ENCODE results near the gene ZBTB20. TPM values are rescaled to one million over a fixed set of nuclear protein-coding genes. Genes with fewer than 3 reads are reported as not detected.

Gene ZBTB20
- total RNA-seq, 1 donor from 2014 or later, result 61.0 TPM

- Histone ChIP-seq H3K4me1 (no peaks in the 10 kb centered on the region), H3K27ac (no peak overlapping the region), H3K27me3 (no peaks in the 10 kb centered on the region), H3K36me3 (no peaks in the 10 kb centered on the region), H3K9me3 (no peaks in the 10 kb centered on the region), H3K4me3 (no peak overlapping the region)
- intact Hi-C loops (cut with DNase I), result no loop called here
- no peak for DNase-seq
- peak; percentile 66 for ATAC-seq
- TF ChIP-seq CTCF (IDR thresholded peaks at IDR 0.05), result peak; percentile 68
Measured at GRCh38 chr3:115040673-115041286, 106.3 kb downstream of the ZBTB20 start.

- TF ChIP-seq CTCF (IDR thresholded peaks at IDR 0.05), result no peak
- DNase-seq, result no peak
- ATAC-seq, result no peak
- Histone ChIP-seq H3K27ac (no peak overlapping the region), H3K4me3 (no peak overlapping the region), H3K4me1 (no peaks in the 10 kb centered on the region), H3K36me3 (no peaks in the 10 kb centered on the region), H3K27me3 (no peaks in the 10 kb centered on the region), H3K9me3 (no peaks in the 10 kb centered on the region)
- intact Hi-C loops (cut with DNase I), result no loop called here
Measured at GRCh38 chr3:115040246-115040645, 106.8 kb downstream of the ZBTB20 start.

- Histone ChIP-seq H3K27ac (no peak overlapping the region), H3K27me3 (no peaks in the 10 kb centered on the region), H3K4me3 (no peak overlapping the region), H3K36me3 (no peaks in the 10 kb centered on the region), H3K4me1 (no peaks in the 10 kb centered on the region), H3K9me3 (peaks cover 7% of the 10 kb centered on the region)
- DNase-seq (no peak), ATAC-seq (no peak)
- intact Hi-C loops (cut with DNase I), result no loop called here
- TF ChIP-seq CTCF (IDR thresholded peaks at IDR 0.05), result no peak
Measured at GRCh38 chr3:115038817-115039216, 108.3 kb downstream of the ZBTB20 start.

GRCh38 chr3:115022835-115023398 lies 124.2 kb downstream of the ZBTB20 start:
- intact Hi-C loops (cut with DNase I), result no loop called here
- ATAC-seq (no peak), DNase-seq (no peak)
- H3K4me3 ChIP-seq, result no peak overlapping the region
- H3K27me3 ChIP-seq, result no peaks in the 10 kb centered on the region
- H3K27ac ChIP-seq, result no peak overlapping the region
- TF ChIP-seq CTCF (IDR thresholded peaks at IDR 0.05), result no peak
- no peaks in the 10 kb centered on the region for H3K36me3 ChIP-seq
- no peaks in the 10 kb centered on the region for H3K9me3 ChIP-seq
- H3K4me1 ChIP-seq, result no peaks in the 10 kb centered on the region

- no peak overlapping the region for H3K27ac ChIP-seq
- H3K36me3 ChIP-seq, result no peaks in the 10 kb centered on the region
- no peak overlapping the region for H3K4me3 ChIP-seq
- H3K4me1 ChIP-seq, result no peaks in the 10 kb centered on the region
- TF ChIP-seq CTCF (IDR thresholded peaks at IDR 0.05), result no peak
- ATAC-seq, result peak; percentile 46
- no peaks in the 10 kb centered on the region for H3K9me3 ChIP-seq
- DNase-seq, result no peak
- H3K27me3 ChIP-seq, result no peaks in the 10 kb centered on the region
- intact Hi-C loops (cut with DNase I), result no loop called here
Measured at GRCh38 chr3:115022199-115022598, 124.9 kb downstream of the ZBTB20 start.

All from upper lobe of right lung (tissue), 1 donor.